ENCODE data around the gene TXNDC9. TPM values are rescaled to one million over a fixed set of nuclear protein-coding genes. Genes with fewer than 3 reads are reported as not detected.
"Not testable (repeated sequence)": the region's sequence is repeated elsewhere in the genome, so short reads cannot be mapped to it uniquely, and the experiment has no call there.

TXNDC9 gene
- total and polyA plus RNA-seq, 2 donors (not counting 1 experiment from before 2014, with no cell fraction given) = 11.2 to 21.7 TPM

GRCh38 chr2:99317161-99317872 is 18.8 kb downstream of the TXNDC9 start:
- TF ChIP-seq EZH2 (IDR thresholded peaks at IDR 0.05; ENCODE audit: borderline replicate concordance, insufficient read depth, low read depth, low read length, poor library complexity, severe bottlenecking) (no peak), CTCF (IDR thresholded peaks at IDR 0.05) (no peak)
- ATAC-seq (ENCODE audit: low read depth) (no peak), DNase-seq (no peak)
- POLR2A ChIA-PET = no interaction called here
- CTCF ChIA-PET = no interaction called here
- 98% methylated on average over 8 of the region's 9 CpGs for WGBS (ENCODE audit: insufficient coverage)
- Histone ChIP-seq H4K20me1 (ENCODE audit: control insufficient read depth, insufficient read depth, low read length, poor library complexity, severe bottlenecking) (peaks cover 7% of the 10 kb centered on the region), H3K4me1 (ENCODE audit: control insufficient read depth in 2 of 2, insufficient read depth in 2 of 2, low read length in 2 of 2) (no peaks in the 10 kb centered on the region), H3K27ac (ENCODE audit: low read length in 2 of 2) (no peak overlapping the region), H3K9ac (ENCODE audit: low read length) (no peak overlapping the region), H3K36me3 (replicated peaks in 1 of 2; ENCODE audit: control extremely low read depth in 1 of 2, control insufficient read depth in 1 of 2, extremely low read depth in 1 of 2, insufficient read depth in 2 of 2, low read length in 1 of 2) (peaks cover 14 to 48% of the 10 kb centered on the region in 2 experiments), H3K27me3 (replicated peaks in 1 of 4; ENCODE audit: control extremely low read depth in 1 of 4, control insufficient read depth in 3 of 4, insufficient read depth in 4 of 4, low read length in 3 of 4) (no peaks in the 10 kb centered on the region), H3K79me2 (ENCODE audit: control insufficient read depth, insufficient read depth, low read length) (no peaks in the 10 kb centered on the region), H3K4me2 (replicated peaks; ENCODE audit: low read depth, low read length, poor library complexity, severe bottlenecking) (no peak overlapping the region), H3K4me3 (ENCODE audit: control extremely low read depth in 1 of 5, extremely low read depth in 1 of 5, insufficient read depth in 1 of 5, low read depth in 2 of 5, low read length in 4 of 5) (no peak overlapping the region), H3K9me3 (ENCODE audit: control extremely low read depth in 1 of 3, control insufficient read depth in 2 of 3, insufficient read depth in 1 of 3, low read length in 2 of 3) (peaks cover 0 to 7% (median 0%) of the 10 kb centered on the region in 3 donors), H2AFZ (ENCODE audit: insufficient read depth, low read depth, low read length, poor library complexity, severe bottlenecking) (no peak overlapping the region)
- Mint-ChIP-seq H3K4me1 (no peaks in the 10 kb centered on the region), H3K27ac (no peak overlapping the region), H3K27me3 (no peaks in the 10 kb centered on the region), H3K9me3 (ENCODE audit: insufficient read depth) (no peaks in the 10 kb centered on the region), H3K4me3 (no peak overlapping the region)
- intact Hi-C loops (cut with micrococcal nuclease) = no loop called here

- H3K4me1 ChIP-seq (ENCODE audit: control insufficient read depth in 2 of 2, insufficient read depth in 2 of 2, low read length in 2 of 2); intact Hi-C loops (cut with micrococcal nuclease); H3K9ac ChIP-seq (ENCODE audit: low read length); H3K27ac ChIP-seq (ENCODE audit: low read length in 2 of 2); H3K4me2 ChIP-seq (replicated peaks; ENCODE audit: low read depth, low read length, poor library complexity, severe bottlenecking); H3K27ac Mint-ChIP-seq; H3K27me3 Mint-ChIP-seq; ATAC-seq (ENCODE audit: low read depth); POLR2A ChIA-PET; H3K27me3 ChIP-seq (replicated peaks in 1 of 4; ENCODE audit: control extremely low read depth in 1 of 4, control insufficient read depth in 3 of 4, insufficient read depth in 4 of 4, low read length in 3 of 4); H3K36me3 ChIP-seq (replicated peaks in 1 of 2; ENCODE audit: control extremely low read depth in 1 of 2, control insufficient read depth in 1 of 2, extremely low read depth in 1 of 2, insufficient read depth in 2 of 2, low read length in 1 of 2); H3K4me1 Mint-ChIP-seq; H2AFZ ChIP-seq (ENCODE audit: insufficient read depth, low read depth, low read length, poor library complexity, severe bottlenecking); H3K79me2 ChIP-seq (ENCODE audit: control insufficient read depth, insufficient read depth, low read length); H3K4me3 Mint-ChIP-seq; CTCF ChIA-PET; H3K9me3 Mint-ChIP-seq (ENCODE audit: insufficient read depth); H4K20me1 ChIP-seq (ENCODE audit: control insufficient read depth, insufficient read depth, low read length, poor library complexity, severe bottlenecking); H3K9me3 ChIP-seq (ENCODE audit: control extremely low read depth in 1 of 3, control insufficient read depth in 2 of 3, insufficient read depth in 1 of 3, low read length in 2 of 3); DNase-seq; H3K4me3 ChIP-seq (ENCODE audit: control extremely low read depth in 1 of 5, extremely low read depth in 1 of 5, insufficient read depth in 1 of 5, low read depth in 2 of 5, low read length in 4 of 5): not testable (repeated sequence)
- WGBS (ENCODE audit: insufficient coverage) = no CpG with 5 or more reads among the region's 2 CpGs
Measured at GRCh38 chr2:99301097-99301496, 35.0 kb downstream of the TXNDC9 start, which contains the start of gene LYG1. Gene LYG1, minus strand, starts transcription at chr2:99301197. Its CDS starts 5,527 bp downstream, at chr2:99295670.
